HG03095 (cell line): ENCODE results near the gene GLMN.
A peak's percentile ranks its signal among the peaks of the same experiment; 100 is the strongest.
"Not testable (repeated sequence)": the region's sequence is repeated elsewhere in the genome, so short reads cannot be mapped to it uniquely, and the experiment has no call there.

ENCODE experiments used
- ATAC-seq: cut with Tn5 transposase; IDR thresholded peaks from one replicate; pipeline ENCODE4 v1.9.1; 2021; ENCODE audit warnings: moderate library complexity; ENCODE audit not compliant: unreplicated experiment

GLMN gene

DNA sequence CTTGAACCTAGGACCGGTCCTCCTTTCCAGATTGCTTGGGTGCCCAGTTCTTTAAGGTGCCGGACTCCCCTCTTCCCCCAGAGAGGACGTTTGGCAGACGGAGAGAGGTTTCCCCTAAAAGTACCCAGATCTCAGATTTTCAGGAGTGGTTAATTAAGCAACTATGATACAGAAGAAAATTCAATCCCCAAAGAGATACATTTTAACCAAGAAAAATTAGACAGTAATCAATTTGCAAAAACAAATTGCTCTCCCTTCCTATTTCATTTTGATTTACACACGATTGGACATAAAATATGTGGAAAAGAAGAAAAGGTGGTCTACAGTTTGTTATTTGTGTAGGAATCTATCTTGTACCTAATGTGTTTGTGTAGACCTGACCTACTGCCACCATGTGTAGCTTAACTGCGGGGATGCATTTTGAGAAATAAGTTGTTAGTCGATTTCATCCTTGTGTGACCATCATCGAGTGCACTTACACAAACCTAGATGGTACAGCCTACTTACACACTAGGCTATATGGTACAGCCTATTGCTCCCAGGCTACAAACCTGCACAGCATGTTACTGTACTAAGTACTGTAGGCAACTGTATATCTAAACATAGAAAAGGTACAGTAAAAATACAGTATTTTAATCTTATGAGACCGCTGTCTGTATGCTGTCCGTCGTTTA, 827 bp upstream of the GLMN start:
- ATAC-seq: no peak

DNA sequence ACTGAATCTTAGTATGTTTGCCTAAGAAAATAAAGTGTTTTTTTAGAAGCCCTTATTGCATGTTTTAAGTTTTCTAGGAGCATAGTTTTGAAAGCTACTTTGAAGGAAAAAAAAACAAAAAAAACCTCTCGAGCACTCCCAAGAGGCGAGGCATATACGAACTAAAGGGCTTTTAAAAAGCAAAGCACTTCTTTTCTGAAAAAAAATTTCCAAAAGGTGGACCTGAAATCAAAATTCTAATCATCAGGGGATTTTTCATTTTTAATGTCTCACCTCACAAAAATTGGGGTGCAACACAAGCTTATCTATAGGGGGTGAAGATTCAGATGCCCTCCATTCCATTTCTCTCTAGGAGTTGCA, 594 bp downstream of the GLMN start:
- peak; percentile 2 for ATAC-seq

DNA sequence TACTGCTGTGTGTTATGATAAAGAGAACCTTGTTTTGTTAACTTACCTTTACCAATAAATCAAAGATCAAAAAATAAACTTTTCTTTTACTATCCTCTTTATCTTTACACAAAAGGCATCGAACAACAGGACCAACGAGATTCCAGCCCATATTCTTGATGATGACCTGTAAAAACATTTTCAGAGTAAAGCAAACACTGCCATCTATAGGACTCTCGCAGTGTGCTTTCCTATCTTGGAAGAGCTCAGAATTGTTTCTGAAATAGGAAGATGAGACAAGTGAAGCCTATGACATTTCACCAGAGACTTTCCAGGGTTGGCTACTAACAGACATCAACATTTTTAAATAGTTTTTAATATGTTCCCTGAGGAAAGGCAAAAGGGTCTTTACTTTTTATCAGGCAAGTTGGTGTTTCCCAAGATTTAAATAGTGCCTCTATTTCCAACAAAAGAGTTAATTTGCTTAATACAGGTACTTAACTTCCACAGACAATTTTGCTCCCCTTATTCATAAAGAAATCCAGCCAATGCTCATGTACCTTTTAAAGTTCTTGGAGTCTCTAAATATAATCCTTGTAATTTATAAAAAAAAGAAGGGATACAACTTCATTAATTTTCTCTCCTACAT, 7.3 kb downstream of the GLMN start:
- no peak for ATAC-seq

DNA sequence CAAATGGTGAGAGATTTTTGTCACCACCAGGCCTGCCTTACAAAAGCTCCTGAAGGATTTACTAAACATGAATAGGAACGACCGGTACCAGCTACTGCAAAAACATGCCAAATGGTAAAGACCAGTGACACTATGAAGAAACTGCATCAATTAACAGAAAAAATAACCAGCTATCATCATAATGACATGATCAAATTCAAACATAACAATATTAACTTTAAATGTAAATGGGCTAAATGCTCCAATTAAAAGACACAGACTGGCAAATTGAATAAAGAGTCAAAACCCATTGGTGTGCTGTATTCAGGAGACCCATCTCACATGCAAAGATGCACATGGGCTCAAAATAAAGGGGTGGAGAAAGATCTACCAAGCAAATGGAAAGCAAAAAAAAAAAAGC, 17.4 kb downstream of the GLMN start:
- ATAC-seq: not testable (repeated sequence)

DNA sequence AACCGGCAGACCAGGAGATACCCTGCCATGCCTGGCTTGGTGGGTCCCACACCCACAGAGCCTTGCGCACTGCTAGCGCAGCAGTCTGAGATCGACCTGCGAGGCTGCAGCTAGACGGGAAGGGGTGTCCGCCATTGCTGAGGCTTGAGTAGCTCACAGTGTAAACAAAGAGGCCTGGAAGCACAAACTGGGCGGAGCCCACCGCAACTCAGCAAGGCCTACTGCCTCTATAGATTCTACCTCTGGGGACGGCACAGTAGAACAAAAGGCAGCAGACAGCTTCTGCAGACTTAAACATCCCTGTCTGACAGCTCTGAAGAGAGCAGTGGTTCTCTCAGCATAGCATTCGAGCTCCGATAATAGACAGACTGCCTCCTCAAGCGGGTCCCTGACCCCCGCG, 19.0 kb downstream of the GLMN start:
- not testable (repeated sequence) for ATAC-seq

DNA sequence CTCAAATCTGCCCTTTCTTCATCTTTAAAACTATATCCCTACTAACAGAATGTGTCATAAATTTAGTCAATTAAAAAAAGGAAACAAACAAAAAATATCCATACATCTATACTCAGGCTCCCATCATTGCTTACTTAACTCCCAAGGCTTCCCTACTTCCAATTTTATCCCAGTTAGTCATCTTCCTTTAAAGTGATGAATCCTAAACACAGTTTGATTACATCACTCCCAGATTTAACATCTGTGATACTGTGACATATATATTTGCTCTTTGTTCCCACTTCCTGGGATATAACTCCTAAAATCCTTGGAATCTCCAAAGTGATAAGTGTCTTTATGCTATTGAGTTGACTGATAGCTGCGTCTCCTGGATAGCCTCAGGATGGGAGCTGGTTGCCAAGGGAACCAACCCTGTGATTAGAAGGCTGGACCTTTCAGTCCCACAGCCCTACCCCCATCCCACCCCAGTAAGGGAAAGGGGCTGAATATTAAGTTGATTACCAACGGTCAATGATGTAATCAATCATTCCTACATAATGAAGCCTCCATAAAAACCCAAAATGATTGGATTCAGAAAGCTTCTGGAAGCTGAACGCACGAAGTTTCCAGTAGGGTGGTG, 21.6 kb downstream of the GLMN start:
- ATAC-seq: no peak

DNA sequence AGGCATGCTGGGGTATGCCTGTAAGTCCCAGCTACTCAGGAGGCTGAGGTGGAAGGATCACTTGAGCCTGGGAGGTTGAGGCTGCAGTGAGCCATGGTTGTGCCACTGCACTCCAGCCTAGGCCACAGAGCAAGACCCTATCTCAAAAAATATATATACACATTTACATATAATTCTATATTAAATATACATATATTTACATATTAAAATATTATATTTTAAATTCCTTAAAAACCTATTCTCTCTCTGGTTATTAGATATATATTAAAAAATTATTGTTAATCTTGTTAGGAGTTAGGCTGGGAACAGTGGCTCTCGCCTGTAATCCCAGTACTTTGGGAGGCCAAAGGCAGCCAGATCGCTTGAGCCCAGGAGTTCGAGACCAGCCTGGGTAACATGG, 22.7 kb downstream of the GLMN start:
- no peak for ATAC-seq

DNA sequence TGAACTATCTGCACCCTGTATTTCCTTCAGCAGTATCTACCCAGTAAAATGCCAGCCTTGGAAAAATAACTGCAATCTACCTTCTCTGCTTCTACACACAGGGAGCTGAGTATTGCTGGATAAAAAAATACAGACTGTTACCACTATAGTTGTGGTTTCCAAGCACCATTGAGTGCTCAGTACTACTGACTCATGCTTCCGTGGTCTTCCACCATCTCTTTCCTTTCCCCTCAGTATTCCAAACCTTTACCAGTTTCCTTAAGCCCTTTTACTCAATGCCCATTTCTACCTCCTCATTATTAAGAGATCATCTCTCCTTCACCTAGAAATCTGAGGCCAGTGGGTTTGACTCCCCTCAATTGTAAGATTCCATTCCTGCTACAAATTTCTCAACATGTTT, 23.8 kb downstream of the GLMN start:
- no peak for ATAC-seq

DNA sequence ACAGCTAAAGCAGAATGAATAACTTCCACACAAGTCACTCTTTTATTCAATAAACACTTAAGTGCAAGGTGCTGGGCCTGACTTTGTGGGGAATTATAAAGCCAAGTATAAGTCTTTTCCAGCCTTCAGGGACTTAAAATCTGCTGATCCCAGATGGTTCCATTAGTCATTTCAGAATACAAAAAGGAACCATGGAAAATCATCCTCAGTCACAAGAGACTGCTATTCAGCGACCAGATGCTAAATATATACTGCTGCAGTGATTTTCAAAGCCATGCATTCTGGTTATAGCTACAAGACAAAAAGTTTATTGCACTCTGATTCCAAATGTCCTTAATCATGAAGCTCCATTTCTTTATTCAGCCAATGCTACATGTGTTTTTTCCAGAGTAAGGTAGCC, 25.7 kb downstream of the GLMN start:
- ATAC-seq: no peak

DNA sequence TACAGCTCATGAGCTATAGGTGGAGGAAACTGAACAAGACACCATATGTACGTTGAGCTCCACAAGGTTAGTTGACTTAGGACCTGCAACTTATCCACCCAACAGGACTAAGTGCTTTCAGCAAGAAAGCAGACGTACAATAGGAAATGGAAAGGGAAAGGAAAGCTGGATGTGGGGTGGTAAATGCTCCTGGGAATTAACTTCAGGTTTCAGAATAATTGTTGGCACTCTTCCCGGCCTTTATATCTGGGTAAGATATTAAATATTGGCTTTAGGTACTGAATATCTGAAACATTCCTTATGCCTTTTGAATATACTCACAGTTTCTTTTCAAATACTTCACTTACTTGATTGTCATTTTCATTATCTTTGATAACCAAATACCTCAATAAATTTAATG, 36.3 kb downstream of the GLMN start:
- ATAC-seq: no peak

DNA sequence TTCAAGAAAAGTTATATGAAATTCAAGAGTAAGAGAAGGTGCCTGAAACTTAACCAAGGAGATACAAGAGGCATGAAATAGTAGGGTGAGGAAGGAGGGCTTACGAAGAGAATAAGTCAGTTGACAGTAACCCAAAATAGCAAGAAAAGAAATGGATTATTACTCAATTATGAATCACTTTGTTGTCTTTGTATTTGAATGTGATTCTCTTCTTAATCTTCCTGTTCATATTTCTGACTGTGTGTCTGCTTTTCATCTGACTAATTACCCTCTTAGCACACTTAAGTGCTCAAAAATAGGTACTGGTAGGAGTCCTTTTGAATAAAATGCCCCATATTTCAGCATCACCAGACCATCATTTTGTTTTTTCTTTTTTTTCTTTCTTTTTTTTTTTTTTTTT, 39.4 kb downstream of the GLMN start:
- no peak for ATAC-seq

DNA sequence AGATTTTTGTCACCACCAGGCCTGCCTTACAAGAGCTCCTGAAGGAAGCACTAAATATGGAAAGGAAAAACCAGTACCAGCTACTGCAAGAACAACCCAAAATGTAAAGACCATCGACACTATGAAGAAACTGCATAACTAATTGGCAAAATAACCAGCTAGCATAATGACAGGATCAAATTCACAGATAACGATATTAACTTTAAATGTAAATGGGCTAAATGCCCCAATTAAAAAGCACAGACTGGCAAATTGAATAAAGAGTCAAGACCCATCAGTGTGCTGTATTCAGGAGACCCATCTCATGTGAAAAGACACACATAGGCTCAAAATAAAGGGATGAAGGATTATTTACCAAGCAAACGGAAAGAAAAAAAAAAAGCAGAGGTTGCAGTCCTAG, 44.1 kb downstream of the GLMN start:
- ATAC-seq: not testable (repeated sequence)

DNA sequence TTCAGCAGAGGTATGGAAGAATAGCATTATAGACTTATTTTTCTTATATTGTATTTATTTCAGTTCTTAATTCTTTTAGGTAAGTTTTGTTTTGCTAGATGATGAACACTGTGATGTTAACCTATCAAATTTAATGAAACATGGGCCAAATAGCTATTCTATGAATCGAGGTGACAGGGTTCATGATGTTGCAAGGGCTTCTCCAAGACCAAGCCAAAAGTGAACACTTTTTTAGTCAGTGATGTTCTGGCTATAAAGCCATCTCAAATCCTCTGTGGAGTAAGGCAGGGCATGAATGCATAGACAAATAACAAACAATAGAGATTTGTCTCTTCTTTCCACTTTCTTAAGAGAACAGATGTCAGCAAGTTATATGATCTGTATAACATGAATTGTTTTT, 54.4 kb downstream of the GLMN start:
- ATAC-seq: no peak

DNA sequence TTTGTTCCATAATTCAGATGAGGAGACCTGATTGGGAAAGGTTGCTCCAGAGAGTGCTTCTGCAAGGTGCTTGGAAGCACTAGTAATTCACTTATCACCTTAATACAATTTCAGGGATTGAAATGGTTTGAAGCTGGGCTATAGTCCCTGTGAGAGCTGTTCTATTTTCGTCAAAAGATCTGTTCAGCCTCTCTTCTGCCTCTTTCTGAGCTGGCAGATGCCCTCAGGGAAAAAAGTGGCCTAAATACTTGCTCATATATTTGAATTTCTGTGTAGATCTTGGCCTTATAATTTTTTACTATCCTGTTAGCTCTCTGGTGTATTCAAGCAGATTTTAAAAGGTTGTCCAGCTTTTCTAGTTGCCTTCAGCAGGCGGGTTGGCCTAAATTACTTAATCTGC, 58.8 kb downstream of the GLMN start:
- no peak for ATAC-seq

DNA sequence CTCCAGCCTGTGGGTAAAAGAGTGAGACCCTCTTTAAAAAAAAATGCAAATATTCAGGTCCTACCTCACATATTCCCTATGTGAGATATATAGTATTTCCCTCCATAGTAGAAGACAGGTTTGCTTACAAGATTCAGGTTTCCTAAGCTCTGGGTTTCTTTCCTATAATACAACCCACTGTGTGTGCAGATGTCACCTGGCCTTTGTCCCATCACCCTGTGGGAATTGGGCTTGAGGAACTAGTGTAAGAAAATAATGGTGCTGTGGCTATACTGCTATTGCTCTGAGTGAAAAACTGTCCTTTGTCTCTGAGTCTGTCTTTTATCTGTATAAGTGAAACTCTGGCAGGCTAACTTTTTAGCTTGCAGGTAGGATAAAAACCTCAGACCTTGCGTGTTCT, 68.1 kb downstream of the GLMN start:
- no peak for ATAC-seq

DNA sequence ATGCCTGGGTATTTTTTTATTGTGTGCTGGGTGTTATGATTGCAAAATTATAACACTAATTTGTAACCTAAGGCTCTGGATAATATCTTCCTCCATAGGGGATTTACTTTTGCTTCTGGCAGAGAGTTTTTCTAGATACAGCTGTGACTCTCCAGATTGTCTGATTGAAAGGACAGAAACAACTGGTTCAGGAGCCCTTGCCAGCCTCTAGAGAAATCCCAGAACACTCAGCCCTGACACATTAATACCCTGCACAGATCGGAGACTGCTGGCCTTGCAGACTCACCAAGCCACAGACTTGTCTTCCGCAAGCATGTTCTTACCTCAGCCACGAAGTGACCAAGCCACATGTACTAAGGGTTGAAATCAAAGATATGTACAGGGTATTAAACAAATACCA, 70.4 kb downstream of the GLMN start:
- no peak for ATAC-seq

DNA sequence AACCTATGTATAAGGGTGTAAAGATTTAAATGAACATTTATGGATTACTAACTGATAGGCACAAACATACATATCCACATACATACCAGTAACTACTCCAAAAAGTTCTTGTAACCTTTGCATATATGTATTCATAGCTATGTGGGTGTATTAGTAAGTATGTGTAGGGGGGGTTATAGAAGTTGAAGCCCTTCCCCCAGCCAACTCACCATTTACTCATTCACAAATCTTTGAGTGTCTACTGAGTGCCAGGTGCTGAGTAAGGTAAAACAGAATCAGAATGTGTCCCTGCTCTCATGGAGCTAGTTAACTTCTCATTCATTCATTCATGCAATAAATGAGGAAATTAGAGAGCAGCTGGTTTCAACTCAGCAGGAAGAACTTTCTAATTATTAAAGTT, 79.8 kb downstream of the GLMN start:
- no peak for ATAC-seq

DNA sequence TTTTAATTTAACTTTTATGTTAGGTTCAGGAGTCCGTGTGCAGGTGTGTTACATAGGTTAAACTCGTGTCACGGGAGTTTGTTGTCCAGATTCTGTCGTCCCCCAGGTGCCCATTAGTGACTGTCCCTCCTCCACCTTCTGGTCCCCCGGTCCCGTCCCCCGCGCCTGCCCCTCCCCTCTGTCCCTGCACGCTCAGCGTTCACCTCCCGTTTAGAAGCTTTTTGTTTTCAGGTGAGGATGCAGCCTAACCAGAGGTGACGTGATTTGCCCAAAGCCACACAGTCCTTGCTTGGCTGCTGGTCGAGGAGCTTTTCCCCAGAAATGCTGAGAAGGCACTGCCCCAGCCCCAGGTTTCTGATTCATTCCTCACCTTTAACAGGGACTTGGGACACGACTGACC, 80.2 kb downstream of the GLMN start:
- ATAC-seq: no peak

DNA sequence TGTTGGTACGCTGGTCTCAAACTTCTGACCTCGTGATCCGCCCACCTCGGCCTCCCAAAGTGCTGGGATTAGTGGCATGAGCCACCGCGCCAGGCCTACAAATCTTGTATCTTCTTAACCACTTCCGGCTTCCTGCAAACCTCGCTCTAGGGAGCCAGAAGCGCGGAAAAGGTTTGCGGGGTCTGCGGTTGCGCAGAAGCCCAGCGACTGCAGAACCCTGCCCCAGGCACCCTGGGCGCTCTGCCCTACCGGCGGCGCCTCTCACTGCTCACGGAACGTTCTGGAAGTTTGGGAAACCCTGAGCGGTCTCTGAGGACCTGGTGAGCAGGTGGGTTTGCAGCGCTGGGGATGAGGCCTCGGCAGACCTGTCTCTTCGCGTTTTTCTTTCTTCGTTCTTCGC, 81.1 kb downstream of the GLMN start, which contains the start of gene C1orf146:
Gene C1orf146, plus strand, starts transcription at position 195 of the 400 bp plus-strand sequence. CDS start 13,506 bp downstream, outside the sequence.
- ATAC-seq: no peak

DNA sequence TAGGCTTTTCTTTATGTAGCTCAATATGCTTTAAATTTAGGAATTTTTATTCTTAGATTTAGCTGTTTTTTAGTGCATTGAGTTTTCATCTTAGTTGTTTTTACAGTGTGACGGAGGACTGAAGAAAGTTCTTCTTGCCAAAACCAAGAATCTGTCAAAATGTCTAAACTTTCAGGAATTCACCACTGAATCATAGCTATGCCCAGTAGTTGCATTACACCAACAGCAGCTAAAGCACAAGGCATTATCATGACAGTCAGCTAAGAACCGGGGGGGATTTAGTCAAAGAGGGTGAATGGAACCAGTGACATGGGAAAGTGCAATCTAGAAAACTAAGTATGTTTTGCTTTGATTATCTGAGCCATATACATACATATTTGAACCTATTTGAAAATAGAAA, 87.6 kb downstream of the GLMN start:
- ATAC-seq: no peak

DNA sequence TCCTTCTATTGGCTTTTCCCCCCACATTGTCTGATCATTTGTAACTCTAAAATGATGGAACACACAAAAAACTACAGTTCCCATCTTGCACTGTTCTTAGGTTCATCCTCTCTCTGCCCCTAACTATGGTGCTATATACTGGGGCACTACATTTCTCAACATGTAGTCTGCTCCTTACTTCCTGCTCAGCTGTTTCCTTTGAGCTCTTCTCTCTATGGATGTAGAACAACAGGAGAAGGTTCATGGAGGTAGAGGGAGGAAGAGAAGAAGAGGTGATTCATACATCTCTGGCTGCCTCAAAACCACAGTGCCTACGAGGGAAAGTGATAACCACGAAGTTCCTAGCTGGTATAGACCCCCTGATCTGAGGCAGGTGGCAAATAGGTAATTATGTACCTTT, 88.1 kb downstream of the GLMN start:
- ATAC-seq: no peak

DNA sequence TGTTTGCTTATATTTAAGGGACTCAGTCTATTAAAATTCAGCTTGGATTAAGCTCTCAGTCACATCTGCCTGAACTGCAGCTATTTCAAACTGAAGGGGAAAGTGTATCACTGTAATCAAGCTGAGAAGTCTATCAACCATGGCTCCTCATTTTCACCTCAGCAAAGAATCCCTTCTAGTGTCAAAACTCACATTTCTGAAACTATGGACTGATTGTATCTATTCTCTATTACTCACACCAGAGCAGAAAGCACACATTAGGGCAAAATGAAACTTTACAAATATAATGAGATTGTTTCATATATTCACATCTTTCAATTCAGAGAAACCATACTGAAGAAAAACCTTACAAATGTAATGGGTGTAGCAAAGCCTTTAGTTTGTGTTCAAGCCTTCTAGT, 95.7 kb downstream of the GLMN start:
- no peak for ATAC-seq

DNA sequence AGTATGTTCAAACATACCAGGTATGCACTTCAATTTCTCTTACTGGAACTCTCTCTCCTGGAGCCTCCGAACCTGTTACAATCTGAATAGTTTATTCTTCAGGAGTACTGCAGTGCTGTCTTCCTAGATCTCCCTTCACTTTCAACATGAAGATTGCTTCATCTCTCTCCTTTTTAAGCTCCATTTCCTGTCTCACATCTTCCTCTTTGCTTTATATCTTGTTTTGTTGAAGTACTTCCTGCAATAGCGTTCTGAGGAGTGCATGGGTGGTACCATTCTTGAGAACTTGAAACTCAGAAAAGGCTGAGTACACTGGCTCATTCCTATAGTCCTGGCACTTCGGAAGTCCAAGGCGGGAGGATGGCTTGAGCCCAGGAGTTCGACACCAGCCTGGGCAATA, 96.8 kb downstream of the GLMN start:
- ATAC-seq: no peak
